GM19452 (cell line): Measurements from ENCODE around the gene PDE4D.
A peak's percentile ranks its signal among the peaks of the same experiment; 100 is the strongest.

Experiments used
- ATAC-seq: cut with Tn5 transposase; IDR thresholded peaks from one replicate; pipeline ENCODE4 v1.9.1; 2021; ENCODE audit not compliant: unreplicated experiment

Gene PDE4D

DNA sequence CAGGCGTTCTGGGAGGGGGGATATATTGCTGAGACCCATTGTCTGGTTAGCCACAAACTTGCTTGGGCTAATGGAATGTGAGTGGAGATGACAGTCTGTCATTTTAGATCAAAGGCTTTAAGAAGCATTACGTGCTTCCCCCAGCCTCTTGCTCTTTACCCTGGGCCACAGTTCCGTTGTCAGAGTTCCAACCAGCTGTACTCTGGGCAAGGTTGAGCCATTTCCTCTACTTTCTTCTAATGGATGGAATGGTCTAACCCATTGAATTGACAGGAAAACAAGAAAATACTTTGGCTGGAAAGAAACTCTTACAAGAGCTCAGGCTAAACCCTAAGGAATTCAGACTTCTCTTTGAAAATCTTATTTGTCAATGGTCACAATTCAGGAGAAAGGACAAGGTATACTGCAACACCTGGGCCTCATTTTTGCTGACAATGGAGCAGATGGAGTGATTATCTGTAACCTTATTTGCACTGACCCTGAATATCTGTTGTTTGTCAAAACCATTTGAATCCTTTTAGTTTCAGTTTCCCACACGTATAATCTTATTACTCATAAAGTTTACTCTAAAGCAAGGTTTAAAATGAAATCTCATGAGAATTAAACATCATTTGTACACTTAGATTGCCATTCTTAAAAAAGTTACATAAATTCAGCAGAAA is 231.4 kb downstream of the PDE4D start:
- peak; percentile 45 for ATAC-seq

DNA sequence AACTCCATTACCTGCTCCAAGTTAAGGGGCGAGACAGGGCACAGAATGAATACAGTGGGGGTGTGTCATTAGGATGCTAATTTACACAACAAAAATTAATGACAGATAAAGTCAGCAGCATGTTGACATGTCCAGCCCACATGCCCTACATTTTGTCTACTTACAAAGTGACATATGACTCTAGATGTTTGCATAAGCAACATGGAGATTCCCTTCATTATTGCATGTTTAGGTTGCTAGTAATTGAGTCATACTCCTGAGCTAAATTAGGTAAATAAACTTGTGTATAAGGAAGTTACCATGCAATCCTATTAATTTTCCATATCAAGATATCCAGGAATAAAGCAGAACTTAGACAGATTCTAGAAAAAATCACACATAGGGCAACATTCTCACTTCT is 232.2 kb downstream of the PDE4D start:
- no peak for ATAC-seq

- peak; percentile 55 for ATAC-seq
Measured at GRCh38 chr5:59660737-59661136, 232.8 kb downstream of the PDE4D start.

DNA sequence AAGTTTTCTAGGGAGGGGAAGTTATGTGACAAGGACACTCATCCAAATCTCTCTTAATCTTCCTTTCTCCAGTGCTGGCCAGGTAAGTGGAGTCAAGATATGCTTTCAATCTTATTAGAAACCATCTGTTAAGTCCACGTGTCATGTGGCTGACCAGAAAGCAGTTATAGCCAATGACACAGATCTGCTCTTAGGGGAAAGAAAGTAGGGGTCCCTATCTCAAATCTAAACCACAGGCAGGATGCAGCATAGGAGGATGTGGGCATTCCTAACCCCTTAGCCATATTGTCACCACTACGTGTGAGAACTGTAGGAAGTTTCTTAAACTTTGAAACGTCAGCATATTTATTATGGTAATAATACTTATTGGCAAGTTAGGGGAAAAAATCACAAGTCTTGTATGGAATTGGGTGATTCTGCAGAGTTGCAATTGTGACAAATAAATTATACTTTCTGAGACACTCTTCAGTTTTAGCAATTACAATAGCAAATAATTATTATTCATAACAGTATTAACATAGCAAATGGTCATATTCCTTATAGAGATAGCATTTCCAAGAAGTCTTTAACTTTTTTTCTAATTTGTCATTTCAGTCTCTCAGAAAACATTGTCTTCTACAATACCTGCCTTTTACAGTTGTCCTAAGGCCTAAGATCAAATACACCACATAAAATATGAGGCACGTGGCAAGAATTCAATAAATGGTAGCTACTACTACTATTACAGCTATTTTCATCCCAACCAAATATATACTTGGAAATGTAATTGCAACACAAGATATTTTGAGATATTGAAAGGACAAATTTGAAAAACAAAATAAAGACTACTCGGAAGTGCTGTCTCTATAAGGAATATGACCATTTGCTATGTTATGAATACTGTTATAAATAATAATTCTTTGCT is 236.9 kb downstream of the PDE4D start:
- no peak for ATAC-seq

DNA sequence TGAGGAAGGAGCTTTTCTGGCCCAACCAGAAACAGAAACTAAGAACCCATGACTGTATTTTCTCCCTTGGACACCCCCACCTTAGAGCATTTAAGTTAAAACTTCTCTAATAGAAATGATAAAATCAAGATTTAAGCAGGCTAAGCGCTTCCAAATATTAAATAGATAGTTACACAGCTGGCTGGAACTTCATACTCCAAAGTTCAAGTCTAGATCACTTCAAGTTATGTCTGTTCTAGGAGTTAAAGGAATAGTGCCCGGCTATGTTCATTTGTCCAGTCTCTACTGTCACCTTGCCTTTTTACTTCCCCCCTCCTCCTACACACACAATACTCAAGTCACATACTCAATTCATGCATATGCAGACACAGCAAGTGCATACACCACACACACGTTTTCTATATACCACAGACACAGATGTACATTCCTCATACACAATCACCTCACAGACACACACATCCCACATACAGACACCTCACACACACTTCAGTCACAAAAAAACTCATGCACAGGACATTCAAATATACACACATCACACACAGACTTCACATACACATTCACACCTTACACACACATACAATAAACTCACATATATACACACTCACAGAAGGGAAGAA is 237.7 kb downstream of the PDE4D start:
- ATAC-seq, result no peak

DNA sequence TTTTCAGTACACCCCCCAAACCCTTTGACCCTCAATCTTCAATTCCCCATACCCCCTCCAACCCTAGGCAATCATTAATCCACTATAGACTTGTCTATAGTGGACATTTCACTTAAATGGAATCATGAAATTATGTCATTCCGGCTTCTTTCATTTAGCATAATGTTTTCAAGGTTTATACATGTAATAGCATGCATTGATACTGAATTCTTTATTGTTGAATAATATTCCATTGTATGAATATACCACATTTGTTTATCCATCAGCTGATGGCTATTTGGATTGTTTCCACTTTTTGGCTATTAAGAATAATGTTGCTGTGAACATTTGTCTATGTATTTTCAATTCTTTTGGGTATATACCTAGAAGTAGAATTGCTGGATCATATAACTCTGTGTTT is 238.8 kb downstream of the PDE4D start:
- ATAC-seq, result no peak

- ATAC-seq, result no peak
Measured at GRCh38 chr5:59652449-59652848, 241.1 kb downstream of the PDE4D start.

DNA sequence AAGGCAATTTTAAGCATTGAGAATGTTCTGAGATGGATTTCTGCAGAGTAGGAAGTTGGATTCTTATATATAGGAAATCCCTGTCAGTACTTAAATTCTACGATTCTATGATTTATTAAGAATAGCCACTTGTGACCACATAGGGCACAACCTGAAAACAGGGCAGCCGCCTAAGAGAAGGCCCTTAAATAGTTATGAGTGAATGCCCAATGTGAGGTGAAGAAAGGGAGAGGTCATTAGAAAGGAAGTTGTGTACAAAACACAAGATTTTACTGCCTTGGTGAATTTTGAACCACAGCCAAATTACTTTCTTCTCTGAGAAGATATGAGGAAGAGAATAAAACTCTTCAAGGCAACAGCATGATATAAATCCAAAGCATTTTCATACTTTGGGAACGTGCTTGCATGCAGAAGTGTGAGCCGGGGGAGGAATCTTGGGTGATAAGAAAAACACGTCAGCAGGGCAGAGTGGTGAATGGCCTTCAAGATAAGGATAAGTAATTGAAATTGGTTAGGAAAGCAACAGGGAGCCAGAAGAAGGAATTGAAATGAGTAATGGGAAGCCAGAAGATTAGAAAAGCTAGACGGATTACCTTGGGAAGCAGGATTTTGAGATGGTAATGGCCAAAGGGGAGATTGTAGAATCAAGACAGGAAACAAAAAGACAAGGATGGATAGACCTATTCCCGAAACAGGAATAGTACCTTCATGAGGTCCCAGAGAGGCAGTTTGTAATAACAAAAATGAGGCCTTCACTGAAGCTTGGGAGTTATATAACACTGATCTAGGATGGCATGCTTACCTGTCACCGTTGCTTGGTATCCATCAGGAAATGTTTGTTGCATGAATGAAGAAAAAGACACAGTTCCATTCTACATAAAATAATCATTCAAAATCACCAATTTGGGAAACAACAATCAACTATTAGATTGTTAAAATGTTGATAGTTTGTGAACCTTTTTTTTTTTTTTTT is 244.3 kb downstream of the PDE4D start:
- ATAC-seq, result no peak

GRCh38 chr5:59648038-59648831 is 245.3 kb downstream of the PDE4D start:
- no peak for ATAC-seq

DNA sequence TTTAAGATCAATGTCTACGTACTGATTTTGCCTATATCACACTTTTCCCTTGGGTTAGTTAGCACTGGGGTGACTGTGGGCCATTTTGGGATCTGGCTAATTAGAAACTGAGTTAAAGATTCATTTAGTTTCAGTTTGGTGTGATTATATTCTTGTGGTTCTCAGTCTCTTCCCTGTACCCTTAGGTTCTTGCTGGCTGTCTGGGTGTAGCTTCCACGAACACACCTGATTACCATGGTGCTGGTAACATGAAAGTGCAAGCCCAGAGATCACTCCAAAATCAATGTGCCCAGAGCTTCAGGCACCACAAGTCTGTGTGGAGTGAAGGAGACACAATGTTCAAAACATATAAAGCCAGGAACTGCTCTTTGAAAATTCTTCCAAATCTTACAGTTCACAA is 248.1 kb downstream of the PDE4D start:
- no peak for ATAC-seq

- ATAC-seq, result no peak
Measured at GRCh38 chr5:59640411-59640810, 253.1 kb downstream of the PDE4D start.

- ATAC-seq, result no peak
Measured at GRCh38 chr5:59637884-59638580, 255.5 kb downstream of the PDE4D start.

GRCh38 chr5:59629561-59629960 is 264.0 kb downstream of the PDE4D start:
- no peak for ATAC-seq

- no peak for ATAC-seq
Measured at GRCh38 chr5:59628062-59628828, 265.3 kb downstream of the PDE4D start.

DNA sequence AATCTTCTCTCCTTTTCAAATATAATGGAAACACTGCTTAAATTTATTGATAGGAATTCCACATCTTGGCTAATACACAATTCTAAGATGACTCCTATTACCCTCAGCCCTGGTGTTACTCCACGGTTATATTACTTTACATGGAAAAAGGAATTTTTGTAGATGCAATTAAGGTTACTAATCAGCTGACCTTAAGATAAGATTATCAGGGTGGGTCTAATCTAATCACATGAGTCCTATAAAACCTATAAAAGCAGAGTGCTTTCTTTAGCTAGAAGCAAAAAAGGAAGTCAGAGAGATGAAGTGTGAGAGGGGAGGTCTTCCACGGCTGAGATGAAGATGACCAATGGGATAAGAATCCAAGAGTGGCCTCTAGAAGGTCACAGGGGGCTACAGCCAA is 268.6 kb downstream of the PDE4D start:
- no peak for ATAC-seq

DNA sequence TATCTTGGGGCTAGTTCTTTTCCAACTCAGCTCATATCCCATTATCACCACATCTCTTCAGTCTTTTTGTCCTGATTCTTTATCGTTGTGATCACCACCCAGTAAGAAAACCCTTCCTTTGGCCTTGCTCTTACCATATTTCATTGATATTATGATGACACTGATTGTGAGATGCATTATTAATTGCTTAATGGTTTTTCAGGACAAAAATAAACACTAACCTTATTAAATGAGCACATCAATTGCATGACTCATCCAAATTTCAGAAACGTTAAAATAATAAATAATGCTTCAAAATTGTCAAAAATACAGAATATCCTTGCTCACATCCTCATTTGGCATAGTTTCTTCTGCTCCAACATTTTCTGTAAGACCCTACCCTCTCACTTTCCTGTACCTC is 270.7 kb downstream of the PDE4D start:
- ATAC-seq, result no peak

- ATAC-seq, result no peak
Measured at GRCh38 chr5:59621477-59621876, 272.0 kb downstream of the PDE4D start.

DNA sequence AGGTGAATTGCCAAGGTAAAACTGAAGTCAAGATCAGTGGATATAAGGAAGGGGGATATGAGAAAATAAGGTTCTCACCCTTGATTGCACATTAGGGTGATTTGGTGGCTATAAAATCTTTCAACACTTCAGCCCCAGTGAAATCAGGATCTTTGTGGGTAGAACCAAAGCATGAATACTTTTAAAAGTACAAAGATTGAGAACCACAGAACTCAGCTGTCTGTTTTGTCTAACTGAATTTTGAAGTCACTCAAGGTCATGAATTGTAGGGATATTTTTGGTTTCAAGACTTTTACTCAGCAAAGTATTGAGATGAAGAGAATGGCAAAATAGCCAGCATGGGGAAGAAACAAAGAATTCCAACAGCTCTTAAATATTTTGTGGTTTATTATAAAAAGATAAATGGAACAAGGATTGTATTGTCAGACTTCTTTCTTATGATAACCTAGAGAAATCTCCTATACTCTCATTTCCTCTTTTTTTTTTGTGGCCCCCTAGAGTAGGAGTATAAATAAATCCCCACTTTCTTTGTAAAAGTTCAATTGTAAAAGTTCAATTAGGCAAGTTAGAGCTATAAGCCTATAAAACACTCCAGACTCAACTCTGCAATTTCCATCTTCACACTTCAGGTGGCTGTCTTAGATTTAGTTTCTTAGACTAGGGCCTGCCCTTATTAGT is 272.9 kb downstream of the PDE4D start:
- ATAC-seq, result no peak
